Caco-2 (cell line): ENCODE data around the gene SLAMF6. TPM values are rescaled to one million over a fixed set of nuclear protein-coding genes. Genes with fewer than 3 reads are reported as not detected.

Experiments used
- BruUV-seq: library from RNA; stranded (reverse); fragments of 400-500 nt; replicated peaks from 2 replicates; lab custom pipeline; 2021; lab: Mats Ljungman, UMichigan
- CTCF ChIA-PET: fragments of 300-600 bp; sonication (Branson Sonifier 250); formaldehyde crosslinking; loops from one replicate; lab custom pipeline; 2022; ENCODE audit warnings: antibody characterized with exemption; lab: Charles Lee
- POLR2A ChIA-PET: fragments of 300-600 bp; sonication (Branson Sonifier 250); formaldehyde crosslinking; loops from one replicate; lab custom pipeline; 2022; ENCODE audit warnings: antibody characterized with exemption; lab: Charles Lee
- DNase-seq, 2 experiments: peaks; one replicate each; pipeline versions ENCODE4 v3.0.0 to v3.0.0-alpha.2; 2020 to 2022
- H3K27me3 ChIP-seq: replicated peaks from 2 replicates; pipeline ENCODE4 v1.6.0; 2011; ENCODE audit warnings: low read length; ENCODE audit not compliant: control insufficient read depth, insufficient read depth
- H3K36me3 ChIP-seq: 2 replicates; pipeline ENCODE4 v1.5.1; 2011; ENCODE audit warnings: low read length; ENCODE audit not compliant: control insufficient read depth, insufficient read depth
- H3K4me1 ChIP-seq: fragments of 250-450 bp; sonication (Bioruptor Pico); 2 replicates; pipeline ENCODE4 v1.5.1; 2020; ENCODE audit warnings: mild to moderate bottlenecking
- H3K4me3 ChIP-seq: 2 replicates; pipeline ENCODE4 v1.5.1; 2011; ENCODE audit warnings: low read depth, mild to moderate bottlenecking, control low read depth, low read length
- H3K9me3 ChIP-seq: fragments of 250-450 bp; sonication (Bioruptor Pico); 2 replicates; pipeline ENCODE4 v1.5.1; 2020; ENCODE audit warnings: mild to moderate bottlenecking, moderate library complexity
- H3K27ac Mint-ChIP-seq: one replicate; pipeline ENCODE4 v1.8.0; 2022; ENCODE audit warnings: mixed read lengths; ENCODE audit not compliant: unreplicated experiment
- H3K27me3 Mint-ChIP-seq: one replicate; pipeline ENCODE4 v1.8.0; 2022; ENCODE audit warnings: mixed read lengths; ENCODE audit not compliant: insufficient read depth, unreplicated experiment
- H3K36me3 Mint-ChIP-seq: one replicate; pipeline ENCODE4 v1.8.0; 2022; ENCODE audit warnings: mild to moderate bottlenecking, mixed read lengths; ENCODE audit not compliant: insufficient read depth, unreplicated experiment
- H3K4me1 Mint-ChIP-seq: one replicate; pipeline ENCODE4 v1.8.0; 2022; ENCODE audit warnings: low read depth, mixed read lengths; ENCODE audit not compliant: unreplicated experiment
- H3K4me3 Mint-ChIP-seq: one replicate; pipeline ENCODE4 v1.8.0; 2022; ENCODE audit warnings: mild to moderate bottlenecking, moderate library complexity, mixed read lengths; ENCODE audit not compliant: unreplicated experiment
- H3K9me3 Mint-ChIP-seq: one replicate; pipeline ENCODE4 v1.8.0; 2022; ENCODE audit warnings: mixed read lengths; ENCODE audit not compliant: unreplicated experiment
- intact Hi-C: fragments of 100-400 bp; cut with micrococcal nuclease; formaldehyde crosslinking; loops from one replicate; pipeline ENCODE4 v1.10.0; 2022; ENCODE audit not compliant: unreplicated experiment
- total RNA-seq: library from RNA; stranded (reverse); gene quantifications from 2 replicates; pipeline ENCODE4 v1.2.3, GENCODE V29; 2022
- TF ChIP-seq, protein P1 (sequence below), 2 experiments: fragments of 200-600 bp in 1 of 2; IDR thresholded peaks; 1 replicate in 1 of 2; 2 replicates in 1 of 2; pipeline versions ENCODE4 v1.5.1 to v1.8.0; 2011 to 2022; ENCODE audit warnings: antibody characterized with exemption in 1 of 2, control low read depth in 1 of 2, inconsistent platforms in 1 of 2, low read depth in 1 of 2, low read length in 1 of 2, mild to moderate bottlenecking in 1 of 2, moderate library complexity in 1 of 2; ENCODE audit not compliant: insufficient read depth in 1 of 2, severe bottlenecking in 1 of 2, unreplicated experiment in 1 of 2

SLAMF6 gene
- total RNA-seq, 1 experiment from 2014 or later = not detected

DNA sequence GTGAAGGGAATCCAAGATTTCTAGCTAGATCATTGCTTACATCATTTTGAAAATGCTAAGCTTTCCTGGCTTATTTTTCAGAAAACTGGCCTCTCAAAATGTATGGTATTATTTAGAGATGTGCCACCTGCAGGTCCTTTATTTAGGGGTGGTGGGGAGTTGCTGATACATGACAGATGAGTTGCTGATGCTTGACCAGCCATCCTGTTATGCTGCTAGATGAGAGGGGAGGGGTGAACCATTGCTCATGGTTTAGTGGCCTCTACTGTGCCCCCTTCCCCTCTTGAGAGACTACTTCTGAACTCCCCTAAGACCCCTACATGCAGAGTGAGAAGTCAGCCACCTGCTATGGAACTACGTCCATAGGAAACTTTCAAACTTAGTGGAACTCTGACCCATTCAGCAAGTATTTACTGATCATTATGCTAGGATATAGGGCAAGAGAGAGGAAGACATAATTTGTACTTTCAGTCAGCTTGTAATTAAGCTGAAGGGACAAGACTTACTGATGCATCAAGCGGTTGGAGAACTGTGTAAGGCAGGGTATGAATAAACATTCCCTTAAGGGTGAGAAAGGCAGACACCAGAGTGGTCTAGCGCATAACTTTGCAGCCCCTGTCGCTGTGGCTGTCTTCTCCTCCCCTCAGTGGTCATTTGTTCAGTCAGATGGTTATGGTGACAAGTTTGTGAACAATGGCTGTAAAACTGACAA lies 34.6 kb downstream of the SLAMF6 start:
- intact Hi-C loops = no loop called here
- TF ChIP-seq, protein P1, sequence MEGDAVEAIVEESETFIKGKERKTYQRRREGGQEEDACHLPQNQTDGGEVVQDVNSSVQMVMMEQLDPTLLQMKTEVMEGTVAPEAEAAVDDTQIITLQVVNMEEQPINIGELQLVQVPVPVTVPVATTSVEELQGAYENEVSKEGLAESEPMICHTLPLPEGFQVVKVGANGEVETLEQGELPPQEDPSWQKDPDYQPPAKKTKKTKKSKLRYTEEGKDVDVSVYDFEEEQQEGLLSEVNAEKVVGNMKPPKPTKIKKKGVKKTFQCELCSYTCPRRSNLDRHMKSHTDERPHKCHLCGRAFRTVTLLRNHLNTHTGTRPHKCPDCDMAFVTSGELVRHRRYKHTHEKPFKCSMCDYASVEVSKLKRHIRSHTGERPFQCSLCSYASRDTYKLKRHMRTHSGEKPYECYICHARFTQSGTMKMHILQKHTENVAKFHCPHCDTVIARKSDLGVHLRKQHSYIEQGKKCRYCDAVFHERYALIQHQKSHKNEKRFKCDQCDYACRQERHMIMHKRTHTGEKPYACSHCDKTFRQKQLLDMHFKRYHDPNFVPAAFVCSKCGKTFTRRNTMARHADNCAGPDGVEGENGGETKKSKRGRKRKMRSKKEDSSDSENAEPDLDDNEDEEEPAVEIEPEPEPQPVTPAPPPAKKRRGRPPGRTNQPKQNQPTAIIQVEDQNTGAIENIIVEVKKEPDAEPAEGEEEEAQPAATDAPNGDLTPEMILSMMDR (IDR thresholded peaks at IDR 0.05; ENCODE audit: insufficient read depth in 1 of 2, low read depth in 1 of 2, low read length in 1 of 2, severe bottlenecking in 1 of 2, unreplicated experiment in 1 of 2) = no peak
- H3K9me3 Mint-ChIP-seq = no peaks in the 10 kb centered on the region
- H3K9me3 ChIP-seq = no peaks in the 10 kb centered on the region
- no peaks in the 10 kb centered on the region for H3K36me3 ChIP-seq
- no peaks in the 10 kb centered on the region for H3K4me1 Mint-ChIP-seq
- H3K4me3 ChIP-seq = no peak overlapping the region
- H3K27me3 ChIP-seq = no peaks in the 10 kb centered on the region
- H3K4me1 ChIP-seq = no peaks in the 10 kb centered on the region
- H3K4me3 Mint-ChIP-seq = no peak overlapping the region
- H3K27ac Mint-ChIP-seq = no peak overlapping the region
- DNase-seq = no peak
- BruUV-seq = no TSS peak
- ChIA-PET POLR2A (no interaction called here), CTCF (no interaction called here)
- H3K36me3 Mint-ChIP-seq = no peaks in the 10 kb centered on the region
- H3K27me3 Mint-ChIP-seq = peaks cover 4% of the 10 kb centered on the region

DNA sequence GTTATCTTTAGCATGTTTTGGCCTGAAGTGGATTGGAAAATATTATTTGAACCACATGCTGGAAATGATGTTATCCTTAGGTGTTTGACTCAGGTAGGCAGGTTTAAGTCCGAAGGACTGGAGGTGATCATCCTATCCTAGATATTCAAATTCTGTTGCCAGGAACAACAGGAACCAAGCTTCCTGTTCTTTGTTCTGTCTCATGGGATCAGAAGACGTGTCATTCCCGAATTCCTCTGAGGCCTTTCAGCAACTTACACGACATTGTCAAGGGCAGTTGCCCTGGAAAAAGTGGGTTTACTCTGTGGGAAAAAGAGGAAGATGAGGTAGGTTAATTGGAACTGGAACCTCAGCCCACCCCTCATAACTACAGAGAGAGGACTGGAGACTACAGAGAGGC lies 36.6 kb downstream of the SLAMF6 start:
- H3K36me3 Mint-ChIP-seq = no peaks in the 10 kb centered on the region
- no peak overlapping the region for H3K27ac Mint-ChIP-seq
- Histone ChIP-seq H3K4me3 (no peak overlapping the region), H3K36me3 (no peaks in the 10 kb centered on the region), H3K4me1 (no peaks in the 10 kb centered on the region), H3K9me3 (no peaks in the 10 kb centered on the region), H3K27me3 (no peaks in the 10 kb centered on the region)
- DNase-seq = no peak
- CTCF ChIA-PET = no interaction called here
- no peaks in the 10 kb centered on the region for H3K4me1 Mint-ChIP-seq
- H3K27me3 Mint-ChIP-seq = peaks cover 5% of the 10 kb centered on the region
- no TSS peak for BruUV-seq
- H3K9me3 Mint-ChIP-seq = peaks cover 4% of the 10 kb centered on the region
- H3K4me3 Mint-ChIP-seq = no peak overlapping the region
- intact Hi-C loops = no loop called here
- TF ChIP-seq, protein P1 (IDR thresholded peaks at IDR 0.05; ENCODE audit: insufficient read depth in 1 of 2, low read depth in 1 of 2, low read length in 1 of 2, severe bottlenecking in 1 of 2, unreplicated experiment in 1 of 2) = no peak
- POLR2A ChIA-PET = no interaction called here

DNA sequence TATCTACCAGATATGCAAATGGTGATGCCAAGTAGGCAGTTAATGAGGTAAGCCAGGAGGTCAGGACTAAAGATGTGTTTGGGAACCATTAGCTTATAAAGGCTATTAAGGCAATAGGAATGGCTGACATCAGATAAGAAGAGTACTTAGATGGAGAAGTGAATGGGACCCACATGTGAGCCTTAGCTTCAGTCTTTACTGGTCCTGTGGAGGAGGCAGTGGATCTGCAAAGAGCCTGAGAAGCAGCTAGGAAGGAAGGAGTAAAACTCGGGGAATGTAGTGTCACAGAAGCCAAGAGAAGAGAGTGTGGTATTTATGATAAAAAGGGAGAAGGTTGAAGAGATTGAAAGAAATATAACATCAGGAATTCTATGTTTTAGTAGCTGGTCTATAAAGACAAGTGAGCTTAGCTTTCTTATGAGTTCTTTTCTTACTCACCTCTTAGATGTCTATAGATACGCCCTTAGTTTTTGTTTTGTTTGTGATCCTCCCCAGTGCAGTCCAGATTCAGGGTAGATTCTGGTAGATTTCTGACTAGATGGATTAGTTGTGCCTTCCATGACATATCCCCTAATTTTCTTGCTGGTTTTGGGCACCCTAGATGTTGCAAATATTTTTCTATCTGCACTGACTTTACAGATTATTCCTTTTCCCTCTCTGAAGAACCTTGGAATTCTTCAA lies 39.4 kb downstream of the SLAMF6 start:
- Histone ChIP-seq H3K27me3 (no peaks in the 10 kb centered on the region), H3K9me3 (no peaks in the 10 kb centered on the region), H3K4me3 (no peak overlapping the region), H3K4me1 (no peaks in the 10 kb centered on the region), H3K36me3 (no peaks in the 10 kb centered on the region)
- intact Hi-C loops = no loop called here
- no peaks in the 10 kb centered on the region for H3K36me3 Mint-ChIP-seq
- H3K27ac Mint-ChIP-seq = no peak overlapping the region
- peaks cover 14% of the 10 kb centered on the region for H3K27me3 Mint-ChIP-seq
- H3K4me1 Mint-ChIP-seq = no peaks in the 10 kb centered on the region
- CTCF ChIA-PET = no interaction called here
- TF ChIP-seq, protein P1 (IDR thresholded peaks at IDR 0.05; ENCODE audit: insufficient read depth in 1 of 2, low read depth in 1 of 2, low read length in 1 of 2, severe bottlenecking in 1 of 2, unreplicated experiment in 1 of 2) = no peak
- no peak overlapping the region for H3K4me3 Mint-ChIP-seq
- peaks cover 18% of the 10 kb centered on the region for H3K9me3 Mint-ChIP-seq
- BruUV-seq = no TSS peak
- POLR2A ChIA-PET = no interaction called here
- DNase-seq = no peak
